Measurements from ENCODE around the gene FAM83G.
"Not testable (repeated sequence)": the region's sequence is repeated elsewhere in the genome, so short reads cannot be mapped to it uniquely, and the experiment has no call there.

Gene FAM83G

GRCh38 chr17:18950944-18951905, 53.3 kb downstream of the FAM83G start:
- DNase-seq = no peak

DNA sequence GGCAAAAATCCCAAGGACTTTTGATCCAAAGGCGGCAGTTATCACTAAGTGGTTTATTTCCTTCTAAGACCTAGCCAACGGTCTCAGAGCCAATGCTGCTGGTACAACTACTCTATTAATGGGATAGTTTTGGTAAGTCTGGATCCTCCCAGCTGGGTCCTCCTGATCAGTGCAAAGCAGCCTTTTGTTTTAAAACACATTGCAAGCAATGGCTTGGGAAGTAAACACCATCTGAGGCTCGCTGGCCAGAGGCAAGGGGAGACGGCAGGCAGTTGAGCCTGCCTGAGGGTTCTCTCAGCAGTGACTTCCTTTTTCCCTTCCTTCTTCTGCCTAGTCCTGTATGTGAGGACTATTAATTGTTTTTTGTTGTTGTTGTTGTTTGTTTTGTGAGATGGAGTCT, 54.2 kb downstream of the FAM83G start:
- DNase-seq = no peak

- DNase-seq = no peak
These were observed 55.0 kb downstream of the FAM83G start for GRCh38 chr17:18949566-18949965.

DNA sequence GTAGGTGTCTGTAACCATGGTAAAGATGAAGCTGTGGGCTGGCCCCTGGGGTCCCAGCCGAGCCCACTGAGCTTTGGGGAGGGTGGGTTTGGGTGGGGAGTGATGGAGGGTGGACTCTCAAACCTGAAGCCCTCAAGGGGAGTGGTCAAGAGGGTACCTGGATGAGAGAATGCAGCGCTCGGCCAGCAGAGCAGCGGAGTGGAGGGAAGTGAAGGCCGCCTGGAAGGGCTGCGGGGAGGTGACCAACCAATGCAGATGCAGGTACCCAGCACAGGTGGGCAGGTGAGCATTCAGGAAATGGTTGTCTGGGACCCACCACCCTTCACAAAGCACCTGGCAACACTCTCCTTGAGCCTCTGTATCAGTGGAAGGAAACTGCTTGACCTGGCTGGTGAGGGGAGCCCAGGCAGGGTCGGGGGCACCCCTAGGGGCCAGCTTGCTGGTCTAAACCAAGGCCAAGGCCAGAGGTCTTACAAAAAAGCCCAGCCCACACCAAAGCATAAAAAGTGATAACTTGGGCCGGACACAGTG, 56.0 kb downstream of the FAM83G start:
- no peak for DNase-seq

GRCh38 chr17:18947866-18948265, 56.7 kb downstream of the FAM83G start:
- no peak for DNase-seq

DNA sequence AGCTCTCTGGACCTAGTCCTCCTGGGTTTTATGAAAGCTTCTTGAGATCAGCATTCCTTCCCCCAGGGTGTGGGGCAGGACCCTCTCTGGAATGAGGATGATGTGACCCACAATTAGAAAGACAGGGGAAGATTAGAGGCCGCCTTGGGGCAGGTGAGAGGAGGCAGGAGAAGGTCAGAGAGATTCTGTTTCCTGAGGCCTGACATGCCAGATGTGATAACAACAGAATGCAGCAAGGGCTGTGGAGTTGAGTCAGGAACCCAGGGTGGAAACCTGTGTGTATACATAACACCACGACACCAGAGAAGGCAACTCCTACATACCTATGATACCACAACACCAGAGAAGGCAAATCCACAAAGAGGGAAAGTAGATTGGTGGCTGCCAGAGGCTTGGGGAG, 58.0 kb downstream of the FAM83G start:
- no peak for DNase-seq

DNA sequence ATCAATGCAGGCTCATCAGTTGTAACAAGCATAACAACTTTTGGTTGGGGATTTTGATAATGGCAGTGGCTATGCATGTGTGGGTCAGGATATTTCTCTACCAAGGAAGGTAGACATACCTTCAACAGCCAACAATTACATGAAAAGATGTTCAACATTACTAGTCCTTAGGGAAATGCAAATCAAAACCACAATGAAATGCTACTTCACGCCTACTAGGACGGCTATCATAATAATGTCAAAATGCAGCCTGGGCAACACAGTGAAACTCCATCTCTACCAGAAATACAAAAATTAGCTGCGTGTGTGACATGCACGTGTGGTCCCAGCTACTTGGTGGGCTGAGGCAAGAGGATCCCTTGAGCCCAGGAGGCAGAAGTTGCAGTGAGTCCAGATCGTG, 59.9 kb downstream of the FAM83G start:
- DNase-seq = no peak

- DNase-seq = no peak
These were observed 65.9 kb downstream of the FAM83G start for GRCh38 chr17:18938692-18939023.

GRCh38 chr17:18937981-18938691, 66.4 kb downstream of the FAM83G start:
- no peak for DNase-seq

DNA sequence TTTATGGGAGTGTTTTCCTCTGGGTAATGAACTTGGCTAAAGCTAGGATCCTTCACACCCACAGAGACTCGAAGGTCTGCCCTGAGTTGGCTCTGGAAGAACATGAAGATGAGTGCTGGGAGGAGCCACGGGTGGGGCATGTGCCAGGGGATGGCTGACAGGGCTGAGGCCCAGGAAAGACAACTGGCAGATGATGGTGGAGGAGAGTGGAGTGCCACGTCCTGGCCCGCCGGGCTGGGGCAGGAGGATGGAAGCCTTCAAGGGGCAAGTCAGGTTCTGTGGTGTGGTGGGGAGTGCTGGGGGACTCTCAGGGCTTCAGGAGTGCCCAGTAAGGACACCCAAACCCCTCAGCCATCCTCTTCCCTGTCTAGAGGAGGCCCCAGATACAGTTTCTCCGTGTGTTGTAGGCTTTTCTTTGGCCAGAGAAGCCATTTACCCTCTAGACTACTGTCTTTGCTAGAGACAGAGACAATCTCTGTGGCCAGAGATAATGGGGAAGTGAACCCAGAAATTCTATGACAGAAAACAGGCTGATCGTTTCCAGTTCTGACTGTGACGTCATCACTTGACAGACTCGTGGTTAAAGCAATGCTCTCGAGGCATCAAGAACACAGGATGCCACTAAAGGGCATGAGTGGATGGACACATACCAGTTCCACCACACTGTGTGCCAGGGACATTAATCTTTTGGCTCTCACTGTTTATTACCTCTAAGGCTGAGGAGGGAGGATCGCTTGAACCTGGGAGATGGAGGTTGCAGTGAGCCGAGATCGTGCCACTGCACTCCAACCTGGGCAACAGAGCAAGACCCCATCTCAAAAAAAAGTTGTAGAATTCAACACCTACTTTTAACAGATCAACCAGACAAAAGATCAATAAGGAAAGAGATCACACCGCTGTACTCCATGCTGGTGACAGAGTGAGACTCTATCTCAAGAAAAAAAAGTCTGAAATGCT, 71.2 kb downstream of the FAM83G start:
- DNase-seq = no peak

GRCh38 chr17:18932360-18933055, 72.1 kb downstream of the FAM83G start:
- DNase-seq = no peak

GRCh38 chr17:18928628-18929125, 75.9 kb downstream of the FAM83G start:
- no peak for DNase-seq

DNA sequence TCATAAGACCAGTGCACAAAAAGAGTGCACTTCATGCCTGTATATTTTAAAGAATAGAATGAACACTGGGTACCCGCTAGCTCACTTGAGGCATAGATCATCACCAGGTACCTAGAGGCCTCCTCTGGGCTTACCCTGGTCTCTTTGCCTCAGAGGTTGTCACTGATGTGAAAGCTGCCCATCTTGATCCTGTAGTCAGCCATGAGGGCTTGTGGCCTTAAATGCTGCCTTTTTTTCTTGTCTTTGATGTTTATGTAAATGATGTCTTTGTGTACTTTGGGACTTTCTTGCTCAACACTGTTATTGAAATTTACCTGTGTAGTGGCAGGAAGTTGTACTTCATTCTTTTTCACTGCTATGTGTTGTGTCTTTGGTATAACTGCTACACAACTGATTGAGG, 79.4 kb downstream of the FAM83G start:
- no peak for DNase-seq

DNA sequence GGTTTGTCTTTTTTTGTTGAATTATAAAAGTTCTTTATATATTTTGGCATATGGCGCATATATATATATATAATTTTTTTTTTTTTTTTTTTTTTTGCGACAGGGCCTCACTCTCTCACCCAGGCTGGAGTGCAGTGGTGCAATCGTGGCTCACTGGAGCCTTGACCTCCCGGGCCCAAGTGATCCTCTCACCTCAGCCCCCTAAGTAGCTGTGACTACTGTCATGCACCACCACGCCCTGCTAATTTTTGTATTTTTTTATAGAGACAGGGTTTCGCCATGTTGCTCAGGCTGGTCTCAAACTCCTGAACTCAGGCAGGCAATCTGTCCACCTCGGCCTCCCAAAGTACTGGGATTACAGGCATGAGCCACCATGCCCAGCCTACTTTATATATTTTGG, 82.0 kb downstream of the FAM83G start:
- DNase-seq = not testable (repeated sequence)

GRCh38 chr17:18921912-18922451, 82.6 kb downstream of the FAM83G start:
- DNase-seq = no peak

DNA sequence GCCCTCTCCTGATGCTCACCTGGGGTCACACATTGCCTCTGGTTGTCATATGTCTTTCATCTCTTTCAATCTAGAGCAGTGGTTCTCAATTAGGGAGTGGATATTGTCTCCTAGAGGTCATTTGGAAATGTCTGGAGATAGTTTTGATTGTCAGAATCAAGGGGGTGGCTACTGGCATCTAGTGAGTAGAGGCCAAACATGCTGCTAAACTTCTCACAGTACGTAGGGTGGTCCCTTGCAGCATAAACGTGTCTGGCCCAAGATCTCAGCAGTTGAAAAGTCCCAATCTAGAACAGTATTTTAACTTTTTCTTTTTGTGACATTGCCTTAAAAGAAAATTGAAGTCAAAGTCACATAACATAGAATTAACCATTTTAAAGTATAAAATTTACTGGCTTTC, 83.1 kb downstream of the FAM83G start:
- no peak for DNase-seq

- DNase-seq = no peak
These were observed 83.6 kb downstream of the FAM83G start for GRCh38 chr17:18920911-18921441.

DNA sequence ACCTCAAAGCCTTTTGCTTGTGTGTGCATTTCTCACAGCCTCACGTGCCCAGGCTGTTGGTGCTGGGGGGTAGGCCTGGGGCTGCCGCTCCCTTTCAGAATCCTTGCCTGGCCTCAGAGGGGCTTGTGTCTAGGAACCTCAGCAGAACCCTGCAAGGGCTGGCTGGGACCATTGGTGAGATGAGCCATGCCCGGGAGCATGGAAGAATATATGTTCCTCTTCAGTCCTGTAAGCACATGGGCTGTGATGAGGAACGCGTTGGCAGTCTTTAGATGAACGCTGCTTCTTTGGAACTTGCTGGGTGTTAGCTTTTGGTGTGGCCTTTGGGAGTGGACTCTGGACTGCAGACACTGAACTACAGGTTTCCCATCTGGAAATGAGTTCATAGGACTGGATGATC, 84.6 kb downstream of the FAM83G start:
- DNase-seq = no peak
